H9 (cell line): ENCODE data around the gene ISG20. TPM values are rescaled to one million over a fixed set of nuclear protein-coding genes. Genes with fewer than 3 reads are reported as not detected.

Experiments
- DNase-seq: peaks from one replicate; pipeline ENCODE4 v3.0.0-alpha.2; 2017
- H2AFZ ChIP-seq: one replicate; pipeline ENCODE4 v1.6.1; 2013; ENCODE audit warnings: mild to moderate bottlenecking, low read length, control low read depth, moderate library complexity
- H2AK5ac ChIP-seq: 2 replicates; pipeline ENCODE4 v1.6.1; 2013; ENCODE audit warnings: low read length, control low read depth, mixed read lengths; ENCODE audit not compliant: insufficient read length
- H2BK120ac ChIP-seq: one replicate; pipeline ENCODE4 v1.6.1; 2013; ENCODE audit warnings: low read depth, mild to moderate bottlenecking, low read length, control low read depth, inconsistent platforms; ENCODE audit not compliant: poor library complexity, severe bottlenecking
- H2BK12ac ChIP-seq: 2 replicates; pipeline ENCODE4 v1.6.1; 2013; ENCODE audit warnings: low read length, control low read depth, mixed read lengths, low read depth; ENCODE audit not compliant: insufficient read length
- H2BK15ac ChIP-seq: 2 replicates; pipeline ENCODE4 v1.6.1; 2013; ENCODE audit warnings: low read depth, low read length, control low read depth
- H2BK20ac ChIP-seq: one replicate; pipeline ENCODE4 v1.6.1; 2013; ENCODE audit warnings: low read depth, mild to moderate bottlenecking, low read length, control low read depth, inconsistent platforms; ENCODE audit not compliant: poor library complexity, severe bottlenecking
- H2BK5ac ChIP-seq: 2 replicates; pipeline ENCODE4 v1.6.1; 2013; ENCODE audit warnings: low read length, control low read depth, mixed read lengths; ENCODE audit not compliant: insufficient read length
- H3K14ac ChIP-seq: 2 replicates; pipeline ENCODE4 v1.6.1; 2013; ENCODE audit warnings: low read length, control low read depth; ENCODE audit not compliant: insufficient read depth
- H3K18ac ChIP-seq: 2 replicates; pipeline ENCODE4 v1.6.1; 2013; ENCODE audit warnings: low read depth, mild to moderate bottlenecking, mixed read lengths, low read length, control low read depth; ENCODE audit not compliant: insufficient read length
- H3K23ac ChIP-seq: 2 replicates; pipeline ENCODE4 v1.6.1; 2013; ENCODE audit warnings: low read length, control low read depth, mixed read lengths, low read depth; ENCODE audit not compliant: insufficient read length
- H3K23me2 ChIP-seq: 2 replicates; pipeline ENCODE4 v1.6.1; 2013; ENCODE audit warnings: low read depth, mild to moderate bottlenecking, mixed read lengths, low read length, control low read depth; ENCODE audit not compliant: insufficient read length, poor library complexity, severe bottlenecking
- H3K27ac ChIP-seq: 2 replicates; pipeline ENCODE4 v1.5.1; 2013; ENCODE audit warnings: low read length, control low read depth, mixed read lengths, low read depth; ENCODE audit not compliant: insufficient read length
- H3K27me3 ChIP-seq: 2 replicates; pipeline ENCODE4 v1.6.1; 2013; ENCODE audit warnings: low read length, control low read depth, inconsistent platforms; ENCODE audit not compliant: insufficient read depth
- H3K4ac ChIP-seq: 2 replicates; pipeline ENCODE4 v1.6.1; 2013; ENCODE audit warnings: low read depth, mild to moderate bottlenecking, control low read depth, inconsistent platforms, low read length, moderate library complexity
- H3K4me1 ChIP-seq: 2 replicates; pipeline ENCODE4 v1.6.1; 2013; ENCODE audit warnings: low read length, control low read depth, inconsistent platforms; ENCODE audit not compliant: insufficient read depth
- H3K4me2 ChIP-seq: 2 replicates; pipeline ENCODE4 v1.6.1; 2013; ENCODE audit warnings: low read length, control low read depth, mixed read lengths; ENCODE audit not compliant: insufficient read length, insufficient read depth
- H3K56ac ChIP-seq: 2 replicates; pipeline ENCODE4 v1.6.1; 2013; ENCODE audit warnings: low read depth, mild to moderate bottlenecking, mixed read lengths, low read length, control low read depth; ENCODE audit not compliant: insufficient read length
- H3K79me1 ChIP-seq: 2 replicates; pipeline ENCODE4 v1.6.1; 2013; ENCODE audit warnings: low read depth, mild to moderate bottlenecking, moderate library complexity, low read length, control low read depth, inconsistent platforms; ENCODE audit not compliant: insufficient read depth, poor library complexity, severe bottlenecking
- H3K79me2 ChIP-seq: 2 replicates; pipeline ENCODE4 v1.6.1; 2013; ENCODE audit warnings: low read length, control low read depth, inconsistent platforms; ENCODE audit not compliant: insufficient read depth
- H3K9ac ChIP-seq: 2 replicates; pipeline ENCODE4 v1.6.1; 2013; ENCODE audit warnings: low read length, control low read depth, mixed read lengths; ENCODE audit not compliant: insufficient read length; ENCODE audit errors: extremely low read depth
- H3K9me3 ChIP-seq: one replicate; pipeline ENCODE4 v1.6.1; 2013; ENCODE audit warnings: low read depth, low read length, inconsistent platforms; ENCODE audit not compliant: control insufficient read depth
- H3T11ph ChIP-seq: one replicate; pipeline ENCODE4 v1.6.1; 2013; ENCODE audit warnings: mild to moderate bottlenecking, low read length, control low read depth, inconsistent platforms
- H4K20me1 ChIP-seq: one replicate; pipeline ENCODE4 v1.6.1; 2013; ENCODE audit not compliant: control insufficient read depth, insufficient read length, insufficient read depth
- H4K5ac ChIP-seq: 2 replicates; pipeline ENCODE4 v1.6.1; 2013; ENCODE audit warnings: low read depth, mild to moderate bottlenecking, mixed read lengths, low read length, control low read depth; ENCODE audit not compliant: insufficient read length
- H4K8ac ChIP-seq: replicated peaks from 2 replicates; pipeline ENCODE4 v1.6.1; 2013; ENCODE audit warnings: low read length, control low read depth, mixed read lengths, low read depth; ENCODE audit not compliant: insufficient read length
- H4K91ac ChIP-seq: 2 replicates; pipeline ENCODE4 v1.6.1; 2013; ENCODE audit warnings: low read depth, mild to moderate bottlenecking, moderate library complexity, mixed read lengths, low read length, control low read depth; ENCODE audit not compliant: insufficient read length
- H3K27ac Mint-ChIP-seq, 3 experiments: 2 replicates in 2 of 3; 3 replicates in 1 of 3; pipeline ENCODE4 v1.8.0; 2020 to 2021; ENCODE audit warnings: mixed read lengths in 3 of 3, mild to moderate bottlenecking in 1 of 3, moderate library complexity in 1 of 3
- H3K27me3 Mint-ChIP-seq: 2 replicates; pipeline ENCODE4 v1.8.0; 2021; ENCODE audit warnings: low read depth, mild to moderate bottlenecking, moderate library complexity, mixed read lengths
- H3K36me3 Mint-ChIP-seq, 3 experiments: 2 replicates in 2 of 3; 3 replicates in 1 of 3; pipeline ENCODE4 v1.8.0; 2020 to 2021; ENCODE audit warnings: low read depth in 3 of 3, mixed read lengths in 3 of 3; ENCODE audit not compliant: insufficient read depth in 1 of 3
- H3K4me1 Mint-ChIP-seq, 2 experiments: 2 replicates each; pipeline ENCODE4 v1.8.0; 2020; ENCODE audit warnings: mixed read lengths in 2 of 2
- H3K4me3 Mint-ChIP-seq, 2 experiments: 2 replicates in 1 of 2; 3 replicates in 1 of 2; pipeline ENCODE4 v1.8.0; 2020 to 2021; ENCODE audit warnings: mild to moderate bottlenecking in 2 of 2, mixed read lengths in 2 of 2, moderate library complexity in 1 of 2
- H3K9me3 Mint-ChIP-seq, 2 experiments: 2 replicates in 1 of 2; 3 replicates in 1 of 2; pipeline ENCODE4 v1.8.0; 2020; ENCODE audit warnings: mild to moderate bottlenecking in 2 of 2, mixed read lengths in 2 of 2, moderate library complexity in 1 of 2
- CTCF ChIP-seq: fragments of 200-600 bp; sonication (generic); conservative IDR thresholded peaks from 3 replicates; pipeline ENCODE4 v1.8.0; 2021; ENCODE audit warnings: antibody characterized with exemption, mild to moderate bottlenecking
- WGBS: extraction: QIAGEN DNeasy Blood & Tissue Kit; methylation state at CpG from one replicate; pipeline ENCODE4 v1.1.7; 2013; ENCODE audit warnings: missing lambda C conversion rate, low lambda C conversion rate, mixed read lengths; ENCODE audit not compliant: insufficient read length; ENCODE audit errors: extremely low coverage; 5-methylcytosine and 5-hydroxymethylcytosine counted together
- total RNA-seq: library from RNA; stranded (reverse); gene quantifications from 2 replicates; pipeline ENCODE4 v1.2.1, GENCODE V29; 2021

The ISG20 gene
- total RNA-seq, 1 experiment from 2014 or later, result 7.4 TPM

GRCh38 chr15:88674661-88675060, 35.8 kb downstream of the ISG20 start:
- Mint-ChIP-seq H3K36me3 (no peaks in the 10 kb centered on the region), H3K4me3 (no peak overlapping the region), H3K4me1 (no peaks in the 10 kb centered on the region), H3K9me3 (no peaks in the 10 kb centered on the region), H3K27ac (no peak overlapping the region), H3K27me3 (peaks cover 30% of the 10 kb centered on the region)
- H4K91ac ChIP-seq, result no peak overlapping the region
- H2AFZ ChIP-seq, result no peak overlapping the region
- DNase-seq, result no peak
- H4K20me1 ChIP-seq, result no peaks in the 10 kb centered on the region
- H3K79me2 ChIP-seq, result no peaks in the 10 kb centered on the region
- H3K4me2 ChIP-seq, result no peak overlapping the region
- no peak overlapping the region for H2BK120ac ChIP-seq
- H4K5ac ChIP-seq, result no peak overlapping the region
- no peak overlapping the region for H4K8ac ChIP-seq
- H3K18ac ChIP-seq, result no peak overlapping the region
- no peak overlapping the region for H2AK5ac ChIP-seq
- H2BK20ac ChIP-seq, result no peak overlapping the region
- H2BK12ac ChIP-seq, result no peak overlapping the region
- H3K79me1 ChIP-seq, result no peaks in the 10 kb centered on the region
- no peak overlapping the region for H2BK5ac ChIP-seq
- no peak for TF ChIP-seq CTCF
- no peak overlapping the region for H2BK15ac ChIP-seq
- H3K4me1 ChIP-seq, result no peaks in the 10 kb centered on the region
- H3K14ac ChIP-seq, result no peak overlapping the region
- H3T11ph ChIP-seq, result no peak overlapping the region
- H3K27me3 ChIP-seq, result no peaks in the 10 kb centered on the region
- H3K9ac ChIP-seq, result no peak overlapping the region
- no peak overlapping the region for H3K23ac ChIP-seq
- WGBS, result no CpG with 5 or more reads among the region's 4 CpGs
- H3K56ac ChIP-seq, result no peak overlapping the region
- no peaks in the 10 kb centered on the region for H3K9me3 ChIP-seq
- no peak overlapping the region for H3K27ac ChIP-seq
- no peak overlapping the region for H3K4ac ChIP-seq
- H3K23me2 ChIP-seq, result no peaks in the 10 kb centered on the region
